H9 (cell line): ENCODE results near the gene PCARE. TPM values are rescaled to one million over a fixed set of nuclear protein-coding genes. Genes with fewer than 3 reads are reported as not detected.

Experiments
- DNase-seq: peaks from one replicate; pipeline ENCODE4 v3.0.0-alpha.2; 2017
- H2AFZ ChIP-seq: one replicate; pipeline ENCODE4 v1.6.1; 2013; ENCODE audit warnings: mild to moderate bottlenecking, low read length, control low read depth, moderate library complexity
- H2AK5ac ChIP-seq: 2 replicates; pipeline ENCODE4 v1.6.1; 2013; ENCODE audit warnings: low read length, control low read depth, mixed read lengths; ENCODE audit not compliant: insufficient read length
- H2BK120ac ChIP-seq: one replicate; pipeline ENCODE4 v1.6.1; 2013; ENCODE audit warnings: low read depth, mild to moderate bottlenecking, low read length, control low read depth, inconsistent platforms; ENCODE audit not compliant: poor library complexity, severe bottlenecking
- H2BK12ac ChIP-seq: 2 replicates; pipeline ENCODE4 v1.6.1; 2013; ENCODE audit warnings: low read length, control low read depth, mixed read lengths, low read depth; ENCODE audit not compliant: insufficient read length
- H2BK15ac ChIP-seq: 2 replicates; pipeline ENCODE4 v1.6.1; 2013; ENCODE audit warnings: low read depth, low read length, control low read depth
- H2BK20ac ChIP-seq: one replicate; pipeline ENCODE4 v1.6.1; 2013; ENCODE audit warnings: low read depth, mild to moderate bottlenecking, low read length, control low read depth, inconsistent platforms; ENCODE audit not compliant: poor library complexity, severe bottlenecking
- H2BK5ac ChIP-seq: 2 replicates; pipeline ENCODE4 v1.6.1; 2013; ENCODE audit warnings: low read length, control low read depth, mixed read lengths; ENCODE audit not compliant: insufficient read length
- H3K14ac ChIP-seq: 2 replicates; pipeline ENCODE4 v1.6.1; 2013; ENCODE audit warnings: low read length, control low read depth; ENCODE audit not compliant: insufficient read depth
- H3K18ac ChIP-seq: 2 replicates; pipeline ENCODE4 v1.6.1; 2013; ENCODE audit warnings: low read depth, mild to moderate bottlenecking, mixed read lengths, low read length, control low read depth; ENCODE audit not compliant: insufficient read length
- H3K23ac ChIP-seq: 2 replicates; pipeline ENCODE4 v1.6.1; 2013; ENCODE audit warnings: low read length, control low read depth, mixed read lengths, low read depth; ENCODE audit not compliant: insufficient read length
- H3K23me2 ChIP-seq: 2 replicates; pipeline ENCODE4 v1.6.1; 2013; ENCODE audit warnings: low read depth, mild to moderate bottlenecking, mixed read lengths, low read length, control low read depth; ENCODE audit not compliant: insufficient read length, poor library complexity, severe bottlenecking
- H3K27ac ChIP-seq: 2 replicates; pipeline ENCODE4 v1.5.1; 2013; ENCODE audit warnings: low read length, control low read depth, mixed read lengths, low read depth; ENCODE audit not compliant: insufficient read length
- H3K27me3 ChIP-seq: 2 replicates; pipeline ENCODE4 v1.6.1; 2013; ENCODE audit warnings: low read length, control low read depth, inconsistent platforms; ENCODE audit not compliant: insufficient read depth
- H3K4ac ChIP-seq: 2 replicates; pipeline ENCODE4 v1.6.1; 2013; ENCODE audit warnings: low read depth, mild to moderate bottlenecking, control low read depth, inconsistent platforms, low read length, moderate library complexity
- H3K4me1 ChIP-seq: 2 replicates; pipeline ENCODE4 v1.6.1; 2013; ENCODE audit warnings: low read length, control low read depth, inconsistent platforms; ENCODE audit not compliant: insufficient read depth
- H3K4me2 ChIP-seq: 2 replicates; pipeline ENCODE4 v1.6.1; 2013; ENCODE audit warnings: low read length, control low read depth, mixed read lengths; ENCODE audit not compliant: insufficient read length, insufficient read depth
- H3K56ac ChIP-seq: 2 replicates; pipeline ENCODE4 v1.6.1; 2013; ENCODE audit warnings: low read depth, mild to moderate bottlenecking, mixed read lengths, low read length, control low read depth; ENCODE audit not compliant: insufficient read length
- H3K79me1 ChIP-seq: 2 replicates; pipeline ENCODE4 v1.6.1; 2013; ENCODE audit warnings: low read depth, mild to moderate bottlenecking, moderate library complexity, low read length, control low read depth, inconsistent platforms; ENCODE audit not compliant: insufficient read depth, poor library complexity, severe bottlenecking
- H3K79me2 ChIP-seq: 2 replicates; pipeline ENCODE4 v1.6.1; 2013; ENCODE audit warnings: low read length, control low read depth, inconsistent platforms; ENCODE audit not compliant: insufficient read depth
- H3K9ac ChIP-seq: 2 replicates; pipeline ENCODE4 v1.6.1; 2013; ENCODE audit warnings: low read length, control low read depth, mixed read lengths; ENCODE audit not compliant: insufficient read length; ENCODE audit errors: extremely low read depth
- H3K9me3 ChIP-seq: one replicate; pipeline ENCODE4 v1.6.1; 2013; ENCODE audit warnings: low read depth, low read length, inconsistent platforms; ENCODE audit not compliant: control insufficient read depth
- H3T11ph ChIP-seq: one replicate; pipeline ENCODE4 v1.6.1; 2013; ENCODE audit warnings: mild to moderate bottlenecking, low read length, control low read depth, inconsistent platforms
- H4K20me1 ChIP-seq: one replicate; pipeline ENCODE4 v1.6.1; 2013; ENCODE audit not compliant: control insufficient read depth, insufficient read length, insufficient read depth
- H4K5ac ChIP-seq: 2 replicates; pipeline ENCODE4 v1.6.1; 2013; ENCODE audit warnings: low read depth, mild to moderate bottlenecking, mixed read lengths, low read length, control low read depth; ENCODE audit not compliant: insufficient read length
- H4K8ac ChIP-seq: replicated peaks from 2 replicates; pipeline ENCODE4 v1.6.1; 2013; ENCODE audit warnings: low read length, control low read depth, mixed read lengths, low read depth; ENCODE audit not compliant: insufficient read length
- H4K91ac ChIP-seq: 2 replicates; pipeline ENCODE4 v1.6.1; 2013; ENCODE audit warnings: low read depth, mild to moderate bottlenecking, moderate library complexity, mixed read lengths, low read length, control low read depth; ENCODE audit not compliant: insufficient read length
- H3K27ac Mint-ChIP-seq, 3 experiments: 2 replicates in 2 of 3; 3 replicates in 1 of 3; pipeline ENCODE4 v1.8.0; 2020 to 2021; ENCODE audit warnings: mixed read lengths in 3 of 3, mild to moderate bottlenecking in 1 of 3, moderate library complexity in 1 of 3
- H3K27me3 Mint-ChIP-seq: 2 replicates; pipeline ENCODE4 v1.8.0; 2021; ENCODE audit warnings: low read depth, mild to moderate bottlenecking, moderate library complexity, mixed read lengths
- H3K36me3 Mint-ChIP-seq, 3 experiments: 2 replicates in 2 of 3; 3 replicates in 1 of 3; pipeline ENCODE4 v1.8.0; 2020 to 2021; ENCODE audit warnings: low read depth in 3 of 3, mixed read lengths in 3 of 3; ENCODE audit not compliant: insufficient read depth in 1 of 3
- H3K4me1 Mint-ChIP-seq, 2 experiments: 2 replicates each; pipeline ENCODE4 v1.8.0; 2020; ENCODE audit warnings: mixed read lengths in 2 of 2
- H3K4me3 Mint-ChIP-seq, 2 experiments: 2 replicates in 1 of 2; 3 replicates in 1 of 2; pipeline ENCODE4 v1.8.0; 2020 to 2021; ENCODE audit warnings: mild to moderate bottlenecking in 2 of 2, mixed read lengths in 2 of 2, moderate library complexity in 1 of 2
- H3K9me3 Mint-ChIP-seq, 2 experiments: 2 replicates in 1 of 2; 3 replicates in 1 of 2; pipeline ENCODE4 v1.8.0; 2020; ENCODE audit warnings: mild to moderate bottlenecking in 2 of 2, mixed read lengths in 2 of 2, moderate library complexity in 1 of 2
- CTCF ChIP-seq: fragments of 200-600 bp; sonication (generic); conservative IDR thresholded peaks from 3 replicates; pipeline ENCODE4 v1.8.0; 2021; ENCODE audit warnings: antibody characterized with exemption, mild to moderate bottlenecking
- WGBS: extraction: QIAGEN DNeasy Blood & Tissue Kit; methylation state at CpG from one replicate; pipeline ENCODE4 v1.1.7; 2013; ENCODE audit warnings: missing lambda C conversion rate, low lambda C conversion rate, mixed read lengths; ENCODE audit not compliant: insufficient read length; ENCODE audit errors: extremely low coverage; 5-methylcytosine and 5-hydroxymethylcytosine counted together
- total RNA-seq: library from RNA; stranded (reverse); gene quantifications from 2 replicates; pipeline ENCODE4 v1.2.1, GENCODE V29; 2021

The PCARE gene
- total RNA-seq, 1 experiment from 2014 or later, result not detected

GRCh38 chr2:29051730-29052129 lies 22.6 kb downstream of the PCARE start:
- Histone ChIP-seq H2AFZ (no peak overlapping the region), H3K56ac (no peak overlapping the region), H3K27ac (no peak overlapping the region), H3K4me1 (peaks cover 4% of the 10 kb centered on the region; the same call in 1 of the 2 replicates), H3K79me1 (no peaks in the 10 kb centered on the region), H2BK20ac (no peak overlapping the region), H3K4ac (no peak overlapping the region), H2BK120ac (no peak overlapping the region), H3K23me2 (no peaks in the 10 kb centered on the region), H3K79me2 (no peaks in the 10 kb centered on the region), H3T11ph (no peak overlapping the region), H3K14ac (no peak overlapping the region), H4K5ac (no peak overlapping the region), H3K18ac (no peak overlapping the region), H2BK12ac (no peak overlapping the region), H2BK5ac (no peak overlapping the region), H3K4me2 (no peak overlapping the region), H3K9me3 (no peaks in the 10 kb centered on the region), H4K8ac (no peak overlapping the region), H4K20me1 (no peaks in the 10 kb centered on the region), H3K27me3 (no peaks in the 10 kb centered on the region), H2AK5ac (no peak overlapping the region), H4K91ac (no peak overlapping the region), H3K9ac (no peak overlapping the region), H2BK15ac (no peak overlapping the region), H3K23ac (no peak overlapping the region)
- peaks cover 3% of the 10 kb centered on the region for H3K27me3 Mint-ChIP-seq
- H3K4me3 Mint-ChIP-seq, result no peak overlapping the region
- H3K4me1 Mint-ChIP-seq, result peaks cover 20% of the 10 kb centered on the region in 2 experiments
- H3K9me3 Mint-ChIP-seq, result no peaks in the 10 kb centered on the region
- WGBS, result no CpG with 5 or more reads among the region's 12 CpGs
- DNase-seq, result no peak
- no peak overlapping the region for H3K27ac Mint-ChIP-seq
- H3K36me3 Mint-ChIP-seq, result no peaks in the 10 kb centered on the region
- no peak for TF ChIP-seq CTCF
